HEK293T (cell line): ENCODE measurements around the gene TNFSF8.

Experiments
- ARNT ChIP-seq: fragments of 450-650 bp; IDR thresholded peaks from 2 replicates; pipeline ENCODE4 v1.6.1; 2017; ENCODE audit warnings: mild to moderate bottlenecking
- BHLHE40 ChIP-seq: fragments of 450-650 bp; IDR thresholded peaks from 2 replicates; pipeline ENCODE4 v1.6.1; 2016; ENCODE audit warnings: mild to moderate bottlenecking, moderate library complexity, borderline replicate concordance
- ELF4 ChIP-seq: fragments of 450-650 bp; IDR thresholded peaks from 2 replicates; pipeline ENCODE4 v1.6.1; 2017; ENCODE audit warnings: antibody characterized with exemption
- FOXK2 ChIP-seq: fragments of 450-650 bp; IDR thresholded peaks from 2 replicates; pipeline ENCODE4 v1.6.1; 2016; ENCODE audit warnings: mild to moderate bottlenecking
- FOXM1 ChIP-seq: fragments of 450-650 bp; IDR thresholded peaks from 2 replicates; pipeline ENCODE4 v1.6.1; 2017; ENCODE audit warnings: mild to moderate bottlenecking, borderline replicate concordance
- NFRKB ChIP-seq: fragments of 450-650 bp; IDR thresholded peaks from 2 replicates; pipeline ENCODE4 v1.6.1; 2016; ENCODE audit warnings: mild to moderate bottlenecking, moderate library complexity
- SP1 ChIP-seq: fragments of 450-650 bp; IDR thresholded peaks from 2 replicates; pipeline ENCODE4 v1.6.1; 2017
- SUZ12 ChIP-seq: fragments of 450-650 bp; IDR thresholded peaks from 2 replicates; pipeline ENCODE4 v1.6.1; 2016; ENCODE audit warnings: mild to moderate bottlenecking
- TARDBP ChIP-seq: fragments of 450-650 bp; IDR thresholded peaks from 2 replicates; pipeline ENCODE4 v1.6.1; 2016
- ZNF384 ChIP-seq: fragments of 450-650 bp; IDR thresholded peaks from 2 replicates; pipeline ENCODE4 v1.6.1; 2016
- TF ChIP-seq, protein P1 (sequence below): fragments of 450-650 bp; IDR thresholded peaks from 2 replicates; pipeline ENCODE4 v1.6.1; 2016

DNA sequence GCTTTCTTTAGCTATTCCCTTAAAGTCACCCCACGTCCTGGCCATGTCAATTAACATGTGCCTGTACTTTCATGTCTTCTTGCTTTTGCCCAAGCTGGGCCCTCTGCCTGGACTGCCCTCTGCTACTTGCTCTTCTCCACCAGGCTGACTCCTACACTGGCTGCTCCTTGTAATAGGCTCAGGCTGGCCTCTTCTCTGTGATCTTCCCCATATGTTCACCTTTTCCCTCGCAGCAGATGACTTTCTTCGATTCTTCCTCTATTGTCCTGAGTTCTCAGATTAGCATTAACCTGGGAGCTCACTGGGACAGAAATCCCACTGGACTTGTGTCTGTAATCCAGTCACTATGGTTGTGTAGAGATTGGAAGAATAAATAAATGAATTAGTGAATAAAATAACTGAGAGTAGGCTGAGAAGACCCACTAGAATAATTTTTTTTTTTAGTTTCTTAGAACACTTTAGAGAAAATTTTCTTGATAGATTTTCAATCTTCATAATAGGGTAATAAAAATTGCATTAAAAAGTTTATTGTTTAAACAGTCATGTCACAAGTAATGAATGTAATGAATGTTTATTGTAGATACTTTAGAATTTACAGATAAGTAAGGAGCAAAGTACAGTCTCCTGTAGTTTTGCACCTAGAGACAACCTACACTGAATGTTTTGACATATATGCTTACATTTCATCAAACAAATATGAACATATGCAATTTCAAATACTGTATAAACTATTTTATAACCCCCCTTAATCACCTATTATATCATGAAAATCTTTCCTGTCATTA is 77.1 kb downstream of the TNFSF8 start:
- TF ChIP-seq BHLHE40 = no peak
- no peak for TF ChIP-seq SP1
- TF ChIP-seq ZNF384 = no peak
- TF ChIP-seq, protein P1, sequence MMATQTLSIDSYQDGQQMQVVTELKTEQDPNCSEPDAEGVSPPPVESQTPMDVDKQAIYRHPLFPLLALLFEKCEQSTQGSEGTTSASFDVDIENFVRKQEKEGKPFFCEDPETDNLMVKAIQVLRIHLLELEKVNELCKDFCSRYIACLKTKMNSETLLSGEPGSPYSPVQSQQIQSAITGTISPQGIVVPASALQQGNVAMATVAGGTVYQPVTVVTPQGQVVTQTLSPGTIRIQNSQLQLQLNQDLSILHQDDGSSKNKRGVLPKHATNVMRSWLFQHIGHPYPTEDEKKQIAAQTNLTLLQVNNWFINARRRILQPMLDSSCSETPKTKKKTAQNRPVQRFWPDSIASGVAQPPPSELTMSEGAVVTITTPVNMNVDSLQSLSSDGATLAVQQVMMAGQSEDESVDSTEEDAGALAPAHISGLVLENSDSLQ = no peak
- TF ChIP-seq SUZ12 = no peak
- TF ChIP-seq FOXK2 = no peak
- TF ChIP-seq ARNT = no peak
- no peak for TF ChIP-seq FOXM1
- no peak for TF ChIP-seq TARDBP
- TF ChIP-seq NFRKB = no peak
- TF ChIP-seq ELF4 = no peak
